Stimulated activated CD8-positive, alpha-beta memory T cell treated with anti-CD3 and anti-CD28 coated beads, Interleukin-12 subunit alpha, Interleukin-12 subunit beta, amount 100 ng/mL, for 24 hours (primary cell): ENCODE data around the gene ZDHHC14.
"Not testable (repeated sequence)": the region's sequence is repeated elsewhere in the genome, so short reads cannot be mapped to it uniquely, and the experiment has no call there.

Source experiments
- DNase-seq: peaks from one replicate; pipeline ENCODE4 v3.0.0-alpha.2; 2020; ENCODE audit errors: extremely low read depth

The ZDHHC14 gene

DNA sequence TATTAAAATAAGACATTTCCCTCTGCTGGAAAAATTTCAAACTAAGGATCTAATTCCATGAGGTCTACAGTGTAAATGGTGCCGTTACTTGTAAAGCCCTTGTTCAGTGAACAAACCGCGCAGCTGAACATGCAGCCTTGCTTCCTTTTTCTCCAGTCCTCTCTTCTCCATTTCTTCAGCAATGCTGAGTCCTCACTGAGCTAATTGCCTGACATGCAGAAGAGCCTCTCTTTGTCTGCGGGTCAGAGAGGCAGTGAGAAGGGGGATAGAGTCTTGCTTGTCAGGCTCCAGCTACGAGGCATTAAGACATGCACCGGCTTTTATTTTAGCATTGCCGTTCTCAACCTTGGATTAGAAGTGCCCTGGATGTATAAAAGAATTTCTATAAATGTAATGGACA, 25.7 kb downstream of the ZDHHC14 start:
- DNase-seq = no peak

DNA sequence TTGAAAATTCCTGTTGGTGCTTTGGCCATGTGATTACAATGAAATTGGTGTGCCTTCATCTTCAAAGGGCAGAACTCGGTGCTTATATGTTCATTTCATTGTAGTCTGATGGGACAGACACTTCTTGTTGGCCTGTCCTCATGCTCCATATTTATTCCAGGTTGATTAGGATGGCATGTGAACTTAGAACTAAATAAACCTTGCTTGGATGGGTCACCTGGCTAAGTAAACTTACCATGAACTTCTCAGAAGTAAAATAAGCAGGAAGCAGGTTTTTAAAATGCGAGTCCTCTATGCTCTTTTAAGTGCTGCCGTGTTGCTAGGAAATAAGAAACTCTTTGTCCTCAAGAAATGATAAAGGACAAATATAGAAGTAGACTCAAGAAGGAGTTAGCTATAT, 26.7 kb downstream of the ZDHHC14 start:
- DNase-seq = no peak

DNA sequence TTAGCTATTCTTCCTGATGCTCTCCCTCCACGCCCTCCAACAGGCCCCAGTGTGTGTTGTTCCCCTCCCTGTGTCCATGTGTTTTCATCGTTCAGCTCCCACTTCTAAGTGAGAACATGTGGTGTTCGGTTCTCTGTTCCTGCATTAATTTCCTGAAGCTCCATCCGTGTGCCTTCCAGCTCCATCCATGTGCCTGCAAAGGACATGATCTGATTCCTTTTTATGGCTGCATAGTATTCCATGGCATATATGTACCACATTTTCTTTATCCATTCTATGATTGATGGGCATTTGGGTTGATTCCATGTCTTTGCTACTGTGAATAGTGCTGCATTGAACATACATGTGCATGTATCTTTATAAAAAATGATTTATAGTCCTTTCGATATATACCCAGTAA, 27.4 kb downstream of the ZDHHC14 start:
- not testable (repeated sequence) for DNase-seq

DNA sequence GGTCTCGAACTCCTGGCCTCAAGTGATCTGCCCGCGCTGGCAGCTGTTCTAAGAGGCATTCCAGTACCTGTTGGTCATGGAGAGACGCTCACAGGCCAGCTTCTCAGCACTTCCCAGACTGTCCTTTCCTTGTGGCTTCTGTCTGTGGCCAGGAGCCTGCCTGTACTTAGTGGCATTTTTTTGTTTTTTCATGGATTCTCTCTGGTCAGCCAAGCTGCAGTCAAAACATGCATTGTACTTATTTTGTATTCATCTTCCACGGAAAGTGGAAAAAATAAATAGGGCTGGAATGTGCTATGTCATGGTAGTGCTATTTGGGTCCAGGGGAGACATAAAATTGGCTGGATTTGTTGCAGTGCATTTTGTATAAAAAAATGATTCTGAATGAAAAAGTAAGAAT, 29.1 kb downstream of the ZDHHC14 start:
- DNase-seq = no peak

DNA sequence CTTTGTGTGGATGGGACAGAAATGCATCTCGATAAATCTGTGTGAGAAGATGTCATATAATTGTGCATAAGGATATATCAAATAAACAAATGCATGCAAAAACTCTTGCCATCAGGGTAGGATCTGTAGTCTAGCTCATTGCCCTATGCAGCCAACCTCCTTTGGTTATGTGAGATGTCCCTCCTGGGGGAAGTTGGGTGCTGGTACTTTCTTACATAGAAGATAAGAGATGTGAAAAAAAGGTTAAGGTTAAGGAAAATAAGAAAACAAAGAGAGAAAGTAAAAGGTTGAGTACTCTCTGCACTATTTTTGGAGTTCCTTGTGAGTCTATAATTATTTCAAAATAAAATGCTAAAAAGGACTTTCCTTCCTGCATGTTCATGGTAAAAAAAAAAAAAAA, 30.4 kb downstream of the ZDHHC14 start:
- no peak for DNase-seq

DNA sequence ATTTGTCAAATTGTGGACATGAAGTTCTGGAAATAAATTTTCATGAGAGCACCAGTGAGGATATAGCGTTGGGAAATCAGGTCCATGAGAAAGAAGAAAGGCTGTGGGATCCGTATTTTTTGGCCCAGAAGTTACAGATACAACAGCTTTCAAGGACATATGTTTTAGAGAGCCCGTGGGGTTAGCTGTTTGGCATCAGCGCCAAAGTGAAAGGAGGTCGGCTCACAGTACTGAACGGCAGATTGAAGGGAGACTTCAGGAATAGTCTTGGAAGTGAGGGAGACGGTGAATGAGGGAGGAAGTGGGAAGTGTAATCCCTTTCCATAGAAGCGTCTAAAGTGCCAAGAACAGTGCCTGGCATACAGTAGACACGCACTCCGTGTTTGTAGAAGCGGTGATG, 31.8 kb downstream of the ZDHHC14 start:
- no peak for DNase-seq

DNA sequence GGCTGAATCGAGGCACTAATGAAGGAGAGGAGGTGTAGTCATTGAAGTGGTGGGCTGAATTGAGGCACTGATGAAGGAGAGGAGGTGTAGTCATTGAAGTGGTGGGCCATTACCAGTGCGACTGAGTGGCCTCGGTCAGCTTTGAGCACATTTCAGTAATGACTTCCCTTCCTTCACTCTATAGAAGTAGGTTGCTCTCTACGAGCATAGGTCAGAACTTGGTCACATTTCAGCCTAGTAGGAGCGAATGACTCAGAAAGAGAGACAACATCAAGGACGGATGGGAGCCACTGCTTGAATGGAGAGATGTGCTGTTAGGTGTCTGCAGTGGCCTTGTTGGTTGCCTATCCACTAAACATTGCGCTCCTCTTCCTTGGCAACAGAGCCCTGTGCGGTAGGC, 39.5 kb downstream of the ZDHHC14 start:
- no peak for DNase-seq

DNA sequence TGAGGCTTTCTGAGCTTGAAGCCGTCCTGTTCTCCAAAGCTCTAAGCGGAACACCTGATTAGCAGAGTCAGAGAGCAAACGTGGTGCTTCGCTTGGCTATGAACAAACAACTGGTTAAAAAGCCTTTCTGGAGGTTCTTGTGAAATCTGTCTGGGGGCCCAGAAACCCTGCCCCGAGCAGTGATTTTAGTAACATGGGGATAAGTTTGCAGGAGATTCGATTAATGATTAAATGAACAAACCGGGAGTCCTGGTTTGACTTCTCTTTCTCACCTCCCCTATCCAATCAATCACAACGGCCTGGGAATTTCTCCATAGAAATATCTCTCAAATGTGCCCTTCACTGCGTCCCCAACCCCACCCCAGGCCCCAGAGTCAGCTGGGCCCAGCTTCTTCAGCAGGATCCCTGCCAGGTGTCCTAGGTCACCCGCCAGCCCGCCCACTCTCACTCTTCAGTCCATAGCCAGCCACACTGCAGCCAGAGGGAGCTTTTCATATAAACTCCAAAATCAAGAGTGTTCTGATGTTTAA, 43.6 kb downstream of the ZDHHC14 start:
- no peak for DNase-seq

DNA sequence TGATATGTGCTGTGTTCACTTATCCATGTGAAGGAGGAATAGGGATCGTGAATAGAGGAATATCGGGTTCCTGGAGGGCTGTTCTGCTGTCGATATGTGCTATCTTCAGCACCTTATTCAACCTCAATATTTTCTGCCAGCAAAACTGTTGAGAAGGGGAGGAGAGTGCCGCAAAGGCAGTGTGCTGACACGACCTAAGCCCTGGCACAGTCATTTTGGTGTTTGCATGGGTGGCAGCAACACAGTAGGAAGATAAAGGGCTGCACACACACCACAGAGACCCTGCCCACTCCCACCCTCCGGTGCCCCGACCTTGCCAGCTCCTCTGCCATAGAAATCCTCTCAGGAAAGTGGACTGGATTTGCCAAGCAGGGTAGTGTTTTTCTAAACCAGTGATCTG, 47.0 kb downstream of the ZDHHC14 start:
- no peak for DNase-seq

DNA sequence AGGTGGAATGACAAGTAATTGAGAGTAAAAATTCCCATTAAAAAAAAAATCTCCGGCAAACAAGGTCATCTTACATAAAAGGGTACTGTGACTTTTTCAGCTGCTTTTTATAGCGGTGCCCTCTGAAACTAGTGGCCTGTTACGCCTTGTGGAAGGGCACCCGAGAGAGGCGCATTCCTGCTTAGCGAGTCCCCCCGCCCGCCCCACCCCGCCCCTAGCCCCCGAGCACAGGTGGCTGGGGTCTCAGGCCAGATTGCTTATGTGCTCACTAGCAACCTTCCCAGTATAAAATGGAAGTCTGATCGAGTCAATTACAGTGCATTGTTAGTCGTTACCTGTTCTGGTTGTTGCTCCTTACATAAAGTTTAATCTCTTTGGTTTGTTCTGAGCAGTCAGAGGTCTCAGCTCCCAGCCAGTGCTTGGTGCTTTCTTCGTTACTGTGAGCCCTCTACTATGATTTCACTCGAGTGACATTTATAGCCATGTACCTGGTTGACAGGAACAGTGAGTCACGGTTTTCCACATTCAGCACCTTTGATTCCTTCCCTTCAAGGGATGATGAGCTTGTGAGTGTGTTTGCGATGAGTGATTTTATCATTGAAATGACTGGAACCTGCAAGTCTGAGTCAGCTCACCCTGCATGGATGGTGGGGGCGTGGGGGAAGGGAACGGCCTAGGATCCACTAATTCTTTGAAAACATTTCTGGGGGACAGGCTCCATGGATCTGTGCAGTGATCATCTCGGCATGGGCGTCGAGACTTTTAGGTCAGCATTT, 47.6 kb downstream of the ZDHHC14 start:
- peak; percentile 34 for DNase-seq

DNA sequence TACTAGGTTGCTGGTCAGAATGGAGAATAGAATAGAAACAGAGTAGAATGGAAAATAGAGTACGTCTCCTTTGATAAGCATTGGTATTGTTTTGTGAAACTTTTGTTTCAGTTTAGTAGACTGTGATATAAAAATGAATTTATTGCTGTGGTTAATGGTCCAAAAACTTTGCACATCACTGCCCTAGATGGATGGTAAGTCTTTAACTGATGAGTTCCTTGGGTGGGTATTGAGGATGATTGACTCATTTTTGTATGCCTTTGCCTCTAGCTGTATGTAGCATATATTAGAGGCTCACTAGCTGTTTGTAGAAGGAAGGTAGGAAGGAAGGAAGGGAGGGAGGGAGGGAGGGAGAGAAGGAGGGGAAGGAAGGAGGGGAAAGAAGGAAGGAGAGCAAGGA, 48.3 kb downstream of the ZDHHC14 start:
- no peak for DNase-seq

DNA sequence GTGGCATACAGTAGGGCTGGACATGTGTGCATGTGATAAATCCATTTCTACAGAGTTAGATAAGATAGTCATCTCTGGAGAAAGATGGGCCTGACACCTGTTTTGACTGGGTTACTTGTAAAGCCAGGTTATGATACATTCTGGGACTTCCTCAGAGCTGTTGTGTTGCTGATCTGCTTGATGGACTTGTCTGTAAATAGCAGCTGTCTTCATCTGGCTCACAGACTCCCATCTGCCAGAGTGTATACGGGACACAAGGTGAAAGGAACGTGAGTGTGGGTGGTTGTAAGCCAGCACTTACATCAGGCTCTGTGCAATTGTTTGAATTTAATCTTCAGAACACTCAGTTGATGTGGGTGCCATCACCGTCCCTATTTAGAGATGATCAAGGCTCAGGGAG, 49.8 kb downstream of the ZDHHC14 start:
- no peak for DNase-seq

DNA sequence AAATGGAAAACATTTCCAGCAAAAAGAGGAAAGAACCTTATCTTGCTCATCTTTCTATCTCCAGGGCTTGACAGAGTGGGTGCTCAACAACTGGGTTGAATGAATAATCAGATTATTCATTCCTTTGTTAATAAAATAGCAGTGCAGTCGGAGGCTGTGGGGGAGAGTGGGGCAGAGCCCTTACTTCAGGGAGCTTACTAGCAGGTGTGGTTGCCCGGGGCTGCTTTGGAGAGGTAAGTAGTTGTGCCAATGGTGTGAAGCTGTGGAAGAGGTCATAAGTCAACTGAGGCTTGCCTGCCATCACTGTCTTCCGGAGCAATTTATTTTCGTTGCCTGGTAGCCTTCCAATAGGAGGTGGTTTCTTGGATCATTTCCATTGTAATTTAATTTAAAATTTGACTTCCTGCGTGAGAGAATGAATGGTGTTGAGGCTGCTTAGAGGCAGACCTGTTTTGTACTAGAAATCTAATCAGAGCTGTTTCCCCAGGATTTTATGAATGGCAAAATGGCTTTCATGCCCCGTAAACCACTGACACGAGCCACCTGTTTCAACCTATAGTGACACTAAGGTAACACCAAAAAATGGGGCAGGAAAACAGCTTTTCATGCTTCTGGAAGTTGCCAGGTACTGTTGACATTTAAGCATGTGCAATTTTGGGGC, 51.4 kb downstream of the ZDHHC14 start:
- no peak for DNase-seq

DNA sequence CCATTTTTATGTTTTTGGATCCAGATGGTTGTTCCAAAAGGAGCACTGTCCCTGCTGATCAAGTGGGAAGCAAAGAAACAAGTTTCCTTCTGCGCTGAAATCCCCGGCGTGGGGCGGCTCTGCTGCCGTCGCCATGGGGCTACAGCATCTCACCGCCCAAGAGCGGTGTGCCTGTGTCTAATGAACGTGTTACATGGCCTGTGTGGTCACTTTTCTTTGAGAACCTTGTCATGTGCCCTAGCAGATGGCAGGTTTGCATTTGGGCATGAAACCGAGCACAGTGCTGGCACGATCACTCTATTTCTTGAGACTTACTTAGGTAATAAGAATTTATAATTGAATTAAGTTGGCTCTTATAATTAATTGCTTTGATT, 51.9 kb downstream of the ZDHHC14 start:
- DNase-seq = no peak

DNA sequence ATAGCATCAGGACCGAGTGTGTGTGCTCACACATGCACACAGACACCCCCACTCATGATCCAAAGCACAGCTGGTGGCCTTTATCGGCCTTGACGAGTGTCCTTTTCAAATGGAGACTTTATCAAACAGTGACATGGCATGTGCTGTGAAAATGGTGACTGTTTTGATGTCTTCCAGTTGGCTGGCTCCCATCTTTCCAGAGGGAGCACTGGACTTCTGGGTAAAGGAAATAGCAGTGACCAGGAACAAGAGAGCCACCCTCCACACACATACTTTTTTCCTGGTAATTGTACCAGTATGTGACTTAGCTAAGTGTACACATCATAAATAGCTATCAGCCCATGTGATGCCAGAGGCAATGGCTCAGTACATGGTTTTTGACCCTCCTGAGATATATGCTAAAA, 52.7 kb downstream of the ZDHHC14 start:
- DNase-seq = no peak

DNA sequence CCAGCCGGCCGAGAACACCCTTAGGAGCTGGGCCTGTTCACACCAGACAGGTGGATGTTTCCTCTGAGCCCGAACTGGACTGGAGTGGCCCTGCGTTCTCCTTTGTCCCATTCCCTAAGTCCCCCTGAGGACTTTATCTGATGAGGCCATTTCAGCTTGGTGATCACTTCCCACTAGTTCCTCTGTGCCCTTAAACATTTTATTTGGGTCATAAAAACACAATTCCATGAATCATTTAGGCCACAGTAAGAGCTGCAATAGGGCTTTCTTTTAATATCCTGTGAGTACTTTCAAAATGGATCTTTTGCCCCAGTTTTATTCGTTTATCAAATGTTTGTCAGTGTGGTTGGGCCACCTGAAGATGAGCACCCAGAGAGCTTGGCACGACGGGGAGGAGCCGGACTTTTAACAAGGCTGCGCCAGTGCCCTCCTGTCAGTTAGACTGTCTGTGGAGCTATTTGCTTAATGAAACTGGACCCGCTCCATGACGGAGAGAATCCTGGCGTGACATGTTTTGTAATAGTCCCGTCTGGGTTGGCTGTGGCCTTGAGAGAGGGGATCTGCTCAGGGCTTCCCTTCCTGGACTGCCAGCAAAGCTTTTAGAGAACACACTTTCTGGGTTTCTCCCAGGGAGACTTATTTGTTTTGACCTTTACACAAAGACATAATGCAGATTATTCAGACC, 53.5 kb downstream of the ZDHHC14 start:
- no peak for DNase-seq

DNA sequence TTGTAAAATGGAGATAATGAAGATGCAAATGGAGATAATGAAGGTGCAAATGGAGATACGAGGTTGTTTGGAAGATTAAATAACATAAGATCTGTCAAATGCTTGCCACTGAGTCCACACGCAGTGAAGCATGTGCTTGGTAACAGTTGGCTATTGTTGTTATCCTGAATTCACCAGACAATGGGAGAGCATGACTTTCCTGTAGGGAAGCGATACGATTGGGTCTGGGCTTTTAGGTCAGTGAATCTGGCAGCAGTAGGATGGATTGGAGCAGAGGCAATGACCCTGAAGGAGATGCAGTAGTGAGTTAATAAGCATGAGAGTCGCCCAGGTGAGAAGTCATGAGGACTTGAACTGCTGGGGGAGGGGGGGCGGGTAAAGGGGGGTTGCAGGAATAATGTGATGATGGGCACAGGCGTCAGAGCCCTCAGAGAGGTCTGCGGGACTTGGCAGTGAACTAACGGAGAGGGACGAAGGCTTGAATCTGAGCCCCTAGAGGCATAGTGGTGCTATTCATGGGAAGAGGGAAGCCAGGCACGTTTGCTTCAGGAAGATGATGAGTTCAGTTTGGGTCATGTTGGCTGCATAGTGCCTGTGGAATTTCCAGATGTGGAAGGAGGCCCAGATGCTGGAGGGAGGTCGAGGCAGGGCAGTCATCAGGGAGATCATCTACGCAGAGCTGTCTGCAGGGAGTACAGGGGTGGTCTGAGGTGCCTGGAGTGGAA, 55.4 kb downstream of the ZDHHC14 start:
- DNase-seq = no peak

DNA sequence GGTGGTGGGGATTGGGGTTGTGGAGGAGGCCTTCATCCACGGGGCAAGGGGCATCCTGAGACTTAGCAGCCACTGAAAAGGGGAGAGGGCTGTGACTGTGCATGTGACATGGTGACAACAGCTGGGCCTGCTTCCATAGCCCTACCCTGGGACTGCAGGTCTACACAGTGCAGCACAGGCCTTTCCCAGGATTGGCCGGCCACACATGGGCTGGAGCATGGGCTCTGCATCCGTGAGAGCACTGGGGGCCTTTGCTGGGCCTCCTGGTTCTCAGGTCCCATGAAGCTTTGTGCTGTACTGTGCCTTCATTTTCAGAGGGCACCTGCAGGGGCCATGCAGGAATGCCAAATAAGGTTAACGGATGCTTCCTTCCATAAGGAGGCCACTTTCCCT, 56.0 kb downstream of the ZDHHC14 start:
- DNase-seq = no peak

DNA sequence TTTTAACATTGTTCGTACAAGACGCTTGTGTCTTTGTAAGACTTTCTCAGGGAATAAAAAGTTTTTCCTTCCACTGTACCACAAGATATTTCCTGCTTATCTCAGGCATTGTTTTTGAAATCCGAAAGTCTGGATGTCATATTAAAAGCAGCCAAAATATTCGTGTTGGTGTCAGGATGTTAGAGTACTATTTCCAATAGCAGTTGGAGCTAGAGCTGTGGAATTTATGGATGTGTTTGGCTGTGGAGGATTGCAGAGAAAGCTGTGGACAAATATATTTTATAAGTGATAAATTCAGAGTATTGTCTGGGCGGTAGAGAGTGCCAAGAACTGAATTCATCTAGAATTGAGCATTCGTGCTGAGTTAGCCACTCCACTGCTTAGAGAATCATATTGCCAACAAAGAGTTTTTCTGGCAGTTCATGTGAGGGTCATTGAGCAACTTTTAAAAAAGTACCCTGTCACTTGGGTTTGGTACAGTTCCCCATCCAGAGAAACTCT, 57.7 kb downstream of the ZDHHC14 start:
- DNase-seq = no peak

DNA sequence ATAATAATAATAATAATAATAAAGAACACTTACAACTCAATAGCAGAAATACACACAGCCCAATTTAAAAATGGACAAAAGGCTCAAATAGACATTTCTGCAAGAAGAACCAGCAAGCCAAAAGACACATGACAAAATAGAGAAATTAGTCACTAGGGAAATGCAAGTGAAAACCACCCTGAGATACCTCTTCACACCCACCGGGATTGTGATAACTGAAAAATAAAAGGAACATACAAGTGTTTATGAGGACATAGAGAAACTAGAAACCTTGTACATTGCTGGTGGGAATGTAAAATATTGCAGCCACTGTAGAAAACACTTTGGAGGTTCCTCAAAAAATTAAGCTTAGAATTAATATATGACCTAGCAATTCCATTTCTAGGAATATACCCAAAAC, 59.2 kb downstream of the ZDHHC14 start:
- DNase-seq = no peak

DNA sequence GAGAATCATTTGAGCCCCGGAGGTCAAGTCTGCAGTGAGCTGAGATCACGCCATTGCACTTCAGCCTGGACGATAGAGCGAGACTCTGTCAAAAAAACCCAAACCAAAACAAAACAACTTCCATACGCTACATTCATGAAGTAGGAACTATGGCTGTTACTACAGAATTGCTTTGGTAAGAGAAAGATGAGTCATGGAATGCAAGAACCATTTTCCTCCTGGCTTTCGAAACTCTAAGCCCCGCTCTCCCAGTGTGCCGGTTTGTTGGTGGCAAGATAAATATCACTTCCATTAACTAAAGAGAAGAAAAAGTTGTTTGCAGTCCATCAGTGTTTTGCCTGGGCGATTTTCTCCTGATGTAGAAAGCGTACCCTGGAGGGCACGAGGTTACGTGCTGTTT, 61.3 kb downstream of the ZDHHC14 start:
- no peak for DNase-seq
